PC-3 (cell line): ENCODE measurements around the gene INAFM2. TPM values are rescaled to one million over a fixed set of nuclear protein-coding genes. Genes with fewer than 3 reads are reported as not detected.

Source experiments
- ATAC-seq: fragments of 200-7000 bp; cut with Tn5 transposase; 2 replicates; pipeline ENCODE4 v1.9.1; 2020; ENCODE audit warnings: mild to moderate bottlenecking, moderate library complexity
- BruUV-seq: library from RNA; stranded (reverse); fragments of 400-500 nt; replicated peaks from 2 replicates; lab custom pipeline; 2021; lab: Mats Ljungman, UMichigan
- CTCF ChIA-PET: fragments of 300-600 bp; sonication (Branson Sonifier 250); formaldehyde crosslinking; loops from one replicate; lab custom pipeline; 2022; ENCODE audit warnings: antibody characterized with exemption; lab: Charles Lee
- POLR2A ChIA-PET: fragments of 300-600 bp; sonication (Branson Sonifier 250); formaldehyde crosslinking; loops from one replicate; lab custom pipeline; 2022; ENCODE audit warnings: antibody characterized with exemption; ENCODE audit not compliant: unreplicated experiment; lab: Charles Lee
- DNase-seq: peaks from one replicate; pipeline ENCODE4 v3.0.0-alpha.2; 2015
- H2AFZ ChIP-seq: fragments of 300-600 bp; sonication (generic); 2 replicates; pipeline ENCODE4 v1.6.0; 2016; ENCODE audit warnings: antibody characterized with exemption, low read length
- H3F3A ChIP-seq: fragments of 300-600 bp; sonication (generic); one replicate; pipeline ENCODE4 v1.6.0; 2017; ENCODE audit warnings: antibody characterized with exemption, low read length, control low read depth, mild to moderate bottlenecking; ENCODE audit not compliant: unreplicated experiment
- H3K27ac ChIP-seq: fragments of 300-600 bp; sonication (generic); 2 replicates; pipeline ENCODE4 v1.5.1; 2016; ENCODE audit warnings: mild to moderate bottlenecking, low read length
- H3K27me3 ChIP-seq: fragments of 300-600 bp; sonication (generic); 2 replicates; pipeline ENCODE4 v1.6.1; 2016; ENCODE audit warnings: low read length, mixed read lengths
- H3K36me3 ChIP-seq: fragments of 300-600 bp; sonication (generic); 2 replicates; pipeline ENCODE4 v1.6.1; 2016; ENCODE audit warnings: low read depth, mixed run types, low read length, mixed read lengths
- H3K4me1 ChIP-seq: fragments of 300-600 bp; sonication (generic); 2 replicates; pipeline ENCODE4 v1.5.1; 2016; ENCODE audit warnings: low read length; ENCODE audit not compliant: insufficient read depth
- H3K4me2 ChIP-seq: fragments of 300-600 bp; sonication (generic); 2 replicates; pipeline ENCODE4 v1.6.0; 2016; ENCODE audit warnings: low read length
- H3K4me3 ChIP-seq: fragments of 300-600 bp; sonication (generic); 2 replicates; pipeline ENCODE4 v1.5.1; 2016; ENCODE audit warnings: mild to moderate bottlenecking, low read length, mixed read lengths
- H3K79me2 ChIP-seq: fragments of 300-600 bp; sonication (generic); 2 replicates; pipeline ENCODE4 v1.6.1; 2017; ENCODE audit warnings: low read length, mixed read lengths
- H3K9ac ChIP-seq: fragments of 300-600 bp; sonication (generic); 2 replicates; pipeline ENCODE4 v1.6.0; 2016; ENCODE audit warnings: mild to moderate bottlenecking, low read length
- H3K9me2 ChIP-seq: fragments of 300-600 bp; sonication (generic); replicated peaks from 2 replicates; pipeline ENCODE4 v1.6.1; 2016; ENCODE audit warnings: mixed run types, low read length, mixed read lengths
- H3K9me3 ChIP-seq: fragments of 300-600 bp; sonication (generic); 2 replicates; pipeline ENCODE4 v1.6.1; 2016; ENCODE audit warnings: low read length, mixed read lengths
- H4K20me1 ChIP-seq: fragments of 300-600 bp; sonication (generic); 2 replicates; pipeline ENCODE4 v1.6.1; 2016; ENCODE audit warnings: low read length, mixed read lengths
- CTCF ChIP-seq: fragments of 300-600 bp; sonication (generic); conservative IDR thresholded peaks from 2 replicates; pipeline ENCODE4 v1.5.1; 2017; ENCODE audit warnings: antibody characterized with exemption, low read depth, mild to moderate bottlenecking, low read length
- EZH2 ChIP-seq: fragments of 300-600 bp; sonication (generic); IDR thresholded peaks from one replicate; pipeline ENCODE4 v1.6.1; 2017; ENCODE audit warnings: antibody characterized with exemption, mild to moderate bottlenecking, low read length; ENCODE audit not compliant: unreplicated experiment
- EZH2phosphoT487 ChIP-seq: fragments of 300-600 bp; sonication (generic); IDR thresholded peaks from 2 replicates; pipeline ENCODE4 v1.6.1; 2018; ENCODE audit warnings: mild to moderate bottlenecking, antibody characterized with exemption, low read length, borderline replicate concordance
- intact Hi-C: fragments of 100-400 bp; cut with micrococcal nuclease; formaldehyde crosslinking; loops from 2 replicates; pipeline ENCODE4 v1.9.0; 2023
- total RNA-seq: library from RNA; depleted of rRNA; stranded (reverse); fragments of >200 nt; gene quantifications from 2 replicates; pipeline ENCODE4 v1.2.3, GENCODE V29; 2014

Gene INAFM2
- total RNA-seq, 1 experiment from 2014 or later = 22.1 TPM

GRCh38 chr15:40340740-40341400 is 17.4 kb downstream of the INAFM2 start, which contains the start of gene CCDC9B:
CCDC9B (minus strand) TSS chr15:40340939; CDS start chr15:40340819, 120 bp downstream.
- ChIA-PET CTCF (interaction anchor here (1.1 to 1.4 kb wide), 2 partner anchors 18 to 61 kb away, joined by 3 to 5 read pairs; partner anchors contain the start of gene INAFM2), POLR2A (no interaction called here)
- peak within 1 kb of the TSS; percentile 97 for H3K4me2 ChIP-seq
- H3K79me2 ChIP-seq = peaks cover 60% of the 10 kb centered on the region
- peaks cover 11% of the 10 kb centered on the region for H3F3A ChIP-seq
- peaks cover 25% of the 10 kb centered on the region for H3K36me3 ChIP-seq
- peak within 1 kb of the TSS; percentile 98 for H3K9ac ChIP-seq
- ATAC-seq (peak; percentile 18), DNase-seq (peak; percentile 93)
- H2AFZ ChIP-seq = no peak within 1 kb of the TSS
- H3K4me3 ChIP-seq = peak within 1 kb of the TSS; percentile 75
- intact Hi-C loops = loop anchor here (5.0 to 10.0 kb wide), 3 partner anchors 66 to 164 kb away; partner anchors contain the start of genes BAHD1 and IVD
- H3K4me1 ChIP-seq = peaks cover 88% of the 10 kb centered on the region
- BruUV-seq = no TSS peak
- peak within 1 kb of the TSS; percentile 100 for H3K27ac ChIP-seq
- no peaks in the 10 kb centered on the region for H3K27me3 ChIP-seq
- no peaks in the 10 kb centered on the region for H3K9me2 ChIP-seq
- TF ChIP-seq EZH2phosphoT487 (no peak), CTCF (no peak), EZH2 (no peak)
- H3K9me3 ChIP-seq = no peaks in the 10 kb centered on the region
- no peaks in the 10 kb centered on the region for H4K20me1 ChIP-seq

DNA sequence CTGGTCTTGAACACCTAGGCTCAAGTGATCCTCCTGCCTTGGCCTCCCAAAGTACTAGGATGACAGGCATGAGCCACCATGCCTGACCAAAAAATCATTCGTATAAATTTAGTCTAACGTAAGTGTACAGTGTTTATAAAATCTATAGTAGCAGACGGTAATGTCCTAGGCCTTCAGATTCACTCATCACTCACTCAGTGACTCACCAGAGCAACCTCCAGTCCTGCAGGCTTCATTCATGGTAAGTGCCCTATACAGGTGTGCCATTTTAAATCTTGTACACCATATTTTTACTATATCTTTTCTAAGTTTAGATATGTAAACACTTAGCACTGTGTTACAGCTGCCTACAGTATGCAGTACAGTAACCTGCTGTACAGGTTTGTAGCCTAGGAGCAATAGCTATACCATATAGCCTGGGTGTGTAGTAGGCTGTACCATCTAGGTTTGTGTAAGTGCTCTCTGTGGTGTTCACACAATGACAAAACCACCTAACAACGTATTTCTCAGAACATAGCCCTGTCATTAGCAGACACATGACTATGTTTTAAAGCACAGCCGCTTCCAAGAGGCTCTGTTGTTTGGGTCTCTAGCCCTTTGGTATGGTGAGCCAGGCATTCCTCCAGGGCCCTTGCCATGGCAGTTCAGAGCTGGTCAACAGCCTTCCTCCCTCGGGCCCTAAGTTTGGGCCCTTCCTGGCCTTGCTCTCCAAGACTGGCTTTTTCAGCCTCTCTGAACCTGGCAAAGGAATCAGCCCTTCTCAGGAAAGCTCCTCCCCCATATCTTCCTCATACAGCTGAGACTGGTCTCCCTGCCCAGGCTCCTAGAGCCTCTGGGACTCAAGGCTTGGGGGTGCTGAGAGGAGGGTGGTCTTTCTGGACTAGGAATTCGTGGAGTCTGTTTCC is 19.2 kb downstream of the INAFM2 start:
- Histone ChIP-seq H3K27ac (peak overlapping the region; percentile 100), H3K27me3 (no peaks in the 10 kb centered on the region), H3K9me2 (no peaks in the 10 kb centered on the region), H3K36me3 (peaks cover 7% of the 10 kb centered on the region), H4K20me1 (no peaks in the 10 kb centered on the region), H3K9ac (peak overlapping the region; percentile 98), H3K4me1 (peaks cover 91% of the 10 kb centered on the region), H3K9me3 (no peaks in the 10 kb centered on the region), H2AFZ (no peak overlapping the region), H3K4me2 (peak overlapping the region; percentile 80), H3K4me3 (peak overlapping the region; percentile 33; the same call in 1 of the 2 replicates), H3K79me2 (peaks cover 42% of the 10 kb centered on the region), H3F3A (peaks cover 11% of the 10 kb centered on the region)
- intact Hi-C loops = loop anchor here (5.0 to 10.0 kb wide), 3 partner anchors 65 to 162 kb away; partner anchors contain the start of genes BAHD1 and IVD
- POLR2A ChIA-PET = interaction anchor here (0.6 to 0.7 kb wide), 2 partner anchors 15 to 112 kb away, joined by 4 read pairs; partner anchors contain the start of gene DISP2
- CTCF ChIA-PET = interaction anchor here (2.0 to 2.2 kb wide), 2 partner anchors 24 to 79 kb away, joined by 9 to 10 read pairs; no protein-coding TSS in a partner anchor
- no TSS peak for BruUV-seq
- DNase-seq = peak; percentile 89
- no peak for TF ChIP-seq EZH2
- no peak for TF ChIP-seq EZH2phosphoT487
- no peak for TF ChIP-seq CTCF
- ATAC-seq = peak; percentile 4
